HG02885 (cell line): ENCODE data around the gene IQCE.

ENCODE experiments used
- ATAC-seq: cut with Tn5 transposase; IDR thresholded peaks from one replicate; pipeline ENCODE4 v1.9.1; 2021; ENCODE audit warnings: mild to moderate bottlenecking; ENCODE audit not compliant: unreplicated experiment, poor library complexity

Gene IQCE

DNA sequence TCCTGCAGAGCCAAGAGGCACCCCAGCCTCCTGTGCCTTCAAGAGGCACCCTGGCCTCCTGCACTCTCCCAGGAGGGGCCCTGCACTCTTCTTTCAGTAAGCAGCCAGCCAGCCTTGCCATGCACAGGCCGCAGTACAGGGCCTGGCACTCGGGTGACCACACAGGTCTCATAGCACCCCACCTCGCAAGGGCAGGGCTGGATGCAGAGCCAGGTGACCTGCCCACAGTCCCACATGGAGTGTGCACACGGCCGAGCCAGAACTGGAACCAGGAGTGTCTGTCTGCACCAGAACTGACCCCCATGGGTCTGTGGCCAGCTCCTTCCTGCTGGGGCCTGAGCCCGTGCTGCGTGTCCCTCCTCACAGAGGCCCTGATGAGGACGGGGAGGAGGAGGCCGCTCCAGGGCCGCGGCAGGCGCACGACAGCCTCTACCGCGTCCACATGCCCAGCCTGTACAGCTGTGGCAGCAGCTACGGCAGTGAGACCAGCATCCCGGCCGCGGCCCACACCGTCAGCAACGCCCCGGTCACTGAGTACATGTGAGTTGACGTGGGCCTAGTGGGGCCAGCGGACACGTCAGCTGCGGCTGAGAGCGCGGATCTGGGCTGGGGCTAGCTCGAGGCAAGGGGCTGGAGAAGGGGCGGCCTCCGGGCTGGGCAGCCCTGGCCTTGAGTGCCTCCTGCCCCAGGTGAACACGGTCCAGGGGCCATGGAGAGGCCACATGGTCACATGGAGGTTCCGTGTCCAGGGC is 99.3 kb downstream of the IQCE start:
- ATAC-seq: no peak

- no peak for ATAC-seq
Observed at GRCh38 chr7:2658941-2659340, 100.2 kb downstream of the IQCE start.

GRCh38 chr7:2659556-2660358 is 101.0 kb downstream of the IQCE start:
- ATAC-seq: no peak

DNA sequence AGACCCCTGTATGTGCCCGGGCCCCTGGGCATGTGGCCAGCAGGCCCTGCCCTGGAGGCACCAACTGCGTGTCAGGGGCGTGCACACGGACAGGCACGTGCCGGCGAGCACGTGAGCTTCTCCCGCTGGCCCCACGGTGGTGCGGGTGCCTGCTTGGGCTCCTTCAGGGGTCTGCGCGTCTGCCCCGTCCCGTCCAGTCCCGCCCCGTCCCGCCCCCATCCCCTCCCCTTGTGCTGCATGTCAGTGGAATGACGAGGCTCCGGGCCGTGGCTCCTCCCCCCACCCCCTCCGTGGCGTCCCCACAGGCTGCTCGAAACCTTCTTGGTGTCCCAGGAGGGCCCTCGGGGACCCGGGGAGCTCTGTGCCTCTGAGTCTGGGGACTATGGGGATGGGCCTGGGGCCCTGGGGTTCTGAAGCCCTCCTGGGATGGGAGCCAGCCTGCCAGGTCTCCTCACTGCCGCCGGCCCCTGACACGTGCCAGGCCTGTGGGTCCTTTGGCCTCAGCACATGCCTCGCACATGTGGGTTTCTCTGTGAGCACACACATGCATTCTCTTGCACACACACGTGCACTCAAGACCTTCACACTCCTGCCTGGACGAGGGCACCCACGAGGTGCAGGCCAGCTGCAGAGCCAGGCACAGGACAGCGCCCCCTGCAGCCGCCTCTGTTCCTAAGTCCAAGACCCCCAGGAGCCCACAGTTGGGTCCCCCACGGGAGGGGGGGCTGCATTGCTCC is 101.7 kb downstream of the IQCE start:
- ATAC-seq: no peak

- no peak for ATAC-seq
Observed at GRCh38 chr7:2661096-2661449, 102.3 kb downstream of the IQCE start.

- no peak for ATAC-seq
Observed at GRCh38 chr7:2661602-2662272, 103.0 kb downstream of the IQCE start.

GRCh38 chr7:2662273-2663120 is 103.7 kb downstream of the IQCE start:
- ATAC-seq: no peak

DNA sequence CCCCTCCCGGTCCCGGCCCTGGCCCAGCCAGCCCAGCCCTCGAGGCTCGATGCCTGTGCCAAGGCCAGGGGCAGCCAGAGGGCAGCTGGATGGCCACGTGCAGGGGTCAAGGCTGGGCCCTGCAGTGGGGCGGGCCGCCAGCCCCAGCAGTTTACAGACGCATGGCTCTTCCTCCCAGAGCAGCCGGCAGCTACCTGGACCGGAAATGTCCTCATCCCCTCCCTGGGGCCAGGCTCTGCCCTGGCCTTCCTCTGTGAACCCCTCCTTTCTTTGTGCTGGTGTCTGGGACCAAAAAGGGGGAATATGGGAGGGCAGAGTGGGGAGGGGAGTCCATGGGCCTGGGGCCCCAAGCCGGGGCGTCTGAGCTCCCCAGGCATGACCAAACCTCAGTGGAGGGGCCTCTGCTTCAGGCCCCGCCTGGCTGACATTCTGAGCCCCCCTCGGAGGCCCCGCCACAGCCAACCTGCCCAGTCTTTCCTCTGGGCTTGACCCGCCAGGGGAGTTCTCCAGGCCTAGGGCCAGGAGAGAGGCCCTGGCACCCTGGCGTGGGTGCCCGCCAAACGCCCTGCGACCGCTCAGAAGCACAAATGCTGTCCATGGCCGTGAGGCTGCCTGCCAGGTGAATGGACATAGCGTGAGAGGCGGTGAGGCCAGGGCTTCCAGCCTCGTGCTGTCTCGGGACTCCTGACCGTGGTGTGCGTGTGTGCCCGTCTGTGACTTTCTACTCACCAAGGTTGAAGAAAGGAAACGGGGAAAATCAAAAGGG is 104.5 kb downstream of the IQCE start:
- no peak for ATAC-seq

- no peak for ATAC-seq
Observed at GRCh38 chr7:2663960-2664359, 105.2 kb downstream of the IQCE start.
